C4-2B (cell line): ENCODE data around the gene UBQLN2.
A peak's percentile ranks its signal among the peaks of the same experiment; 100 is the strongest.
"Not testable (repeated sequence)": the region's sequence is repeated elsewhere in the genome, so short reads cannot be mapped to it uniquely, and the experiment has no call there.

ENCODE experiments used
- H3K27ac ChIP-seq: fragments of 450-650 bp; 2 replicates; pipeline ENCODE4 v1.5.1; 2017
- CTCF ChIP-seq: fragments of 450-650 bp; conservative IDR thresholded peaks from 2 replicates; pipeline ENCODE4 v1.5.1; 2017; ENCODE audit warnings: mild to moderate bottlenecking
- ZFX ChIP-seq: fragments of 450-650 bp; IDR thresholded peaks from 2 replicates; pipeline ENCODE4 v1.6.1; 2017

Gene UBQLN2

GRCh38 chrX:56563231-56564161 is at the start of gene UBQLN2:
Gene UBQLN2, plus strand, starts transcription at chrX:56563627. Its CDS starts 247 bp downstream, at chrX:56563874.
- peak within 1 kb of the TSS; percentile 93 for H3K27ac ChIP-seq
- TF ChIP-seq CTCF (peak; percentile 25; the same call in 1 of the 2 replicates), ZFX (peak; percentile 86)

- TF ChIP-seq CTCF (no peak), ZFX (no peak)
- no peak overlapping the region for H3K27ac ChIP-seq
Observed at GRCh38 chrX:56519642-56520041, 43.8 kb upstream of the UBQLN2 start.

GRCh38 chrX:56529482-56530007 is 33.9 kb upstream of the UBQLN2 start:
- H3K27ac ChIP-seq: not testable (repeated sequence)

GRCh38 chrX:56530011-56530410 is 33.4 kb upstream of the UBQLN2 start:
- TF ChIP-seq CTCF (no peak), ZFX (no peak)
- H3K27ac ChIP-seq: no peak overlapping the region

GRCh38 chrX:56550667-56551066 is 12.8 kb upstream of the UBQLN2 start:
- TF ChIP-seq ZFX (no peak), CTCF (no peak)
- no peak overlapping the region for H3K27ac ChIP-seq

GRCh38 chrX:56554870-56555269 is 8.6 kb upstream of the UBQLN2 start:
- TF ChIP-seq CTCF: no peak
- no peak for TF ChIP-seq ZFX
- no peak overlapping the region for H3K27ac ChIP-seq

- H3K27ac ChIP-seq: no peak overlapping the region
- TF ChIP-seq CTCF (no peak), ZFX (no peak)
Observed at GRCh38 chrX:56557376-56557929, 6.0 kb upstream of the UBQLN2 start.
